Measurements from ENCODE around the gene MT1E.

DNA sequence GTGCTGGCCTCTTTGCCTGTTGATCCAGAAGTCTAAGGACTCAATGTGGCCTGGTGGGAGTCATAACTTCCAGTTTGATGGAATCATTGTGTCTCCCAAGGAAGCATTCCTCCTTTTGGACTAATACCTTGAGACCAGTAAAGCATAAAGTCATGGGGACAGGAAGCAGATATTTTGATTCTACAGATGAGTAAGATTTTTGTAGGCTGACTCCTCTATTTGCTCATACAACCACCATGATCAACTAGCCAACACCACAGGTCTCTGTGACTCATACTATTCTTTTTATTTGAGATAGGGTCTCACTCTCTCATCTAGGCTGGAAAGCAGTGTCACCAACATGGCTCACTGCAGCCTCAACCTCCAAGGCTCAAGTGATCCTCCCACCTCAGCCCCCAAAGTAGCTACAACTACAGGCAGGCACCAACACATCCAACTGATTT, 11.0 kb upstream of the MT1E start:
- TF ChIP-seq, protein P1, sequence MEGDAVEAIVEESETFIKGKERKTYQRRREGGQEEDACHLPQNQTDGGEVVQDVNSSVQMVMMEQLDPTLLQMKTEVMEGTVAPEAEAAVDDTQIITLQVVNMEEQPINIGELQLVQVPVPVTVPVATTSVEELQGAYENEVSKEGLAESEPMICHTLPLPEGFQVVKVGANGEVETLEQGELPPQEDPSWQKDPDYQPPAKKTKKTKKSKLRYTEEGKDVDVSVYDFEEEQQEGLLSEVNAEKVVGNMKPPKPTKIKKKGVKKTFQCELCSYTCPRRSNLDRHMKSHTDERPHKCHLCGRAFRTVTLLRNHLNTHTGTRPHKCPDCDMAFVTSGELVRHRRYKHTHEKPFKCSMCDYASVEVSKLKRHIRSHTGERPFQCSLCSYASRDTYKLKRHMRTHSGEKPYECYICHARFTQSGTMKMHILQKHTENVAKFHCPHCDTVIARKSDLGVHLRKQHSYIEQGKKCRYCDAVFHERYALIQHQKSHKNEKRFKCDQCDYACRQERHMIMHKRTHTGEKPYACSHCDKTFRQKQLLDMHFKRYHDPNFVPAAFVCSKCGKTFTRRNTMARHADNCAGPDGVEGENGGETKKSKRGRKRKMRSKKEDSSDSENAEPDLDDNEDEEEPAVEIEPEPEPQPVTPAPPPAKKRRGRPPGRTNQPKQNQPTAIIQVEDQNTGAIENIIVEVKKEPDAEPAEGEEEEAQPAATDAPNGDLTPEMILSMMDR (conservative IDR thresholded peaks at IDR 0.05) = no peak
- TF ChIP-seq ZFX (IDR thresholded peaks at IDR 0.05) = no peak

Data from C4-2B (cell line).